C4-2B (cell line): Measurements from ENCODE around the gene ELP2.

Experiments
- H3K27ac ChIP-seq: fragments of 450-650 bp; 2 replicates; pipeline ENCODE4 v1.5.1; 2017
- CTCF ChIP-seq: fragments of 450-650 bp; conservative IDR thresholded peaks from 2 replicates; pipeline ENCODE4 v1.5.1; 2017; ENCODE audit warnings: mild to moderate bottlenecking
- ZFX ChIP-seq: fragments of 450-650 bp; IDR thresholded peaks from 2 replicates; pipeline ENCODE4 v1.6.1; 2017

ELP2 gene

GRCh38 chr18:36212301-36213171 is 82.8 kb downstream of the ELP2 start:
- TF ChIP-seq CTCF (no peak), ZFX (no peak)

GRCh38 chr18:36214811-36215210 is 85.1 kb downstream of the ELP2 start:
- no peak overlapping the region for H3K27ac ChIP-seq
- TF ChIP-seq ZFX = no peak

More at GRCh38 chr18:36212301-36213171, 82.8 kb downstream of the ELP2 start:
- no peak overlapping the region for H3K27ac ChIP-seq

DNA sequence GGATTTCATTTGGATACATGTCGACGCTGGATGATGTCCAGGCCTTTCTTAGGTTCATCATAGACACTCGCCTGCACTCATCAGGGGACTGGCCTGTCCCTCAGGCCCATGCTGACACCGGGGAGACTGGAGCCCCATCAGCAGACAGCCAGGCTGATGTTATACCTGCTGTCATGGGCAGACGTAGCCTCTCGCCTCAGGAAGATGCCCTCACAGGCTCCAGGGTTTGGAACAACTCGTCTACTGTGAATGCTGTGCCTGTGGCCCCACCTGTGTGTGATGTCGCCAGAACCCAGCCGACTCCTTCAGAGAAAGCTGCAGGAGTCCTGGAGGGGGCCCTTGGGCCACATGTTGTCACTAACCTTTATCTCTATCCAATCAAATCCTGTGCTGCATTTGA is 85.9 kb downstream of the ELP2 start:
- H3K27ac ChIP-seq = no peak overlapping the region
- TF ChIP-seq ZFX = no peak
- TF ChIP-seq CTCF = no peak

- TF ChIP-seq CTCF (no peak), ZFX (no peak)
- H3K27ac ChIP-seq = no peak overlapping the region
Measured at GRCh38 chr18:36217348-36217747, 87.6 kb downstream of the ELP2 start.

DNA sequence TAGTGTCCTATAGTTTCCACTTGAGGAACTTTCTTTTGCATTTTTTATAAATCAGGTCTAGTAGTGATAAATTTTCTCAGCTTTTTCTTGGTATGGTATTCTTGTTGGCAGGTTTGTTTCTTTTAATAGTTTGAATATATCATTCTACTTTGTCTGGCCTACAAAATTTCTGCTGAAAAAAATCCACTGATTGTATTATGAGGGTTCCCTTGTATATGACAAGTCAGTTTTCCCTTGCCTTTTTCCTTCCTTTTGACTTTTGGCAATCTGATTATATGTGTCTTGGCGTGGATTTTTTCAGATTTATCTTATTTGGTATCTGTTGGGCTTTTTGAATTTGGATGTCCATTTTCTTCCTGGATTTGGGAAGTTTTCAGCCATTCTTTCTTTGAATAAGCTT is 99.5 kb downstream of the ELP2 start:
- no peak for TF ChIP-seq CTCF
- no peak for TF ChIP-seq ZFX
- H3K27ac ChIP-seq = no peak overlapping the region
